ENCODE measurements around the gene ZMIZ2.

The ZMIZ2 gene

DNA sequence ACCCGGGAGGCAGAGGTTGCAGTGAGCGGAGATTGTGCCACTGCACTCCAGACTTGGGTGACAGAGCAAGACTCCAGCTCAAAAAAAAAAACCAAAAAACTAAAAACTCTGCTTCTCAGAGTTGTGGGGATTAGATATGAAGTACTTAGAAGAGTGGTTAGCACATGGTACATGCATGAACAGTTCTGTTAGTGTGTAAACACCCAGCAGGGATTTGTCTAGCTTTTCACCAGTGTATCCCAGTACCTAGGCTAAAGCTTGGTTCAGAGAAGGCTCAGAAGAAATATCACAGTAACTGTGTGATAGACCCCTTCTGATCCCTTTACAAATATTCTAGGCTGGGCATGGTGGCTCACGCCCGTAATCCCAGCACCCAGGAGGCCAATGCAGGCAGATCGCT, 57.3 kb downstream of the ZMIZ2 start:
- no peak for DNase-seq

DNA sequence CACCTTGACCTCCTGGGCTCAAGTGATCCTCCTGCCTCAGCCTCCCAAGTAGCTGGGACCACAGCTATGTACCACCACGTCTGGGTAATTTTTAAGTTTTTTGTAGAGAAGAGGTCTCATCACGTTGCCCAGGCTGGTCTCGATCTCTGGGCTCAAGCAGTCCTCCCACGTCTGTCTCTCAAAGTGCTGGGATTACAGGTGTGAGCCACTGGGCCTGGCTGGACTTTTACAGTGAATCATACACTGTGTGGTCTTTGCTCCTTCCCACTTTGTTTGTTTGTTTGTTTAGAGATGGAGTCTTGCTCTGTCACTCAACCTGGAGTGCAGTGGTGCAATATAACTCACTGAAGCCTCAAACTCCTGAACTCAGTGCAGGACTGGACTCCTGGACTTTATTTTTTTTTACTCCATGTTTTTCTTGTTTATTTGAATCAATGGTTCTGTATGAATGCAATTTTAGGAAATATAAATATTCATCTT, 60.3 kb downstream of the ZMIZ2 start:
- no peak for DNase-seq

DNA sequence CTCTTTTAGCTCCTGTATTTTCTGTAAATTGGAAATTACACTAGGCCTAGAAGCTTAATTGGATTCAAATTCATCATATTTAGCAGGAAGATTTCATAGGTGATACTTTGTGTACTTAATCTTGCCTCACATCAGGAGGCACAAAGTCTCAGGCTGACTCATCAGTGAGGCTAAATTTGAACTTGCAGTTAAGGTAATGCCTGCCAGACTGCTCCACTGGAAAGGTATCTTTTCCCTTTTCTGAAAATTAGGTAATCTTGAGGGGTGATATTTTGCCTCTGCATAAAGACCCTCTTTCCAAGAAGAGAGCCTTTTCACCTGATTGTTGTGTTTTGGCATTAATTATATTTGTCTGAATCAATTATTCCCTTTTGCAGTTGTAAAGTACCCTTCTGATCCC, 62.4 kb downstream of the ZMIZ2 start:
- no peak for DNase-seq

GRCh38 chr7:44811571-44811970, 62.9 kb downstream of the ZMIZ2 start:
- DNase-seq, result no peak

DNA sequence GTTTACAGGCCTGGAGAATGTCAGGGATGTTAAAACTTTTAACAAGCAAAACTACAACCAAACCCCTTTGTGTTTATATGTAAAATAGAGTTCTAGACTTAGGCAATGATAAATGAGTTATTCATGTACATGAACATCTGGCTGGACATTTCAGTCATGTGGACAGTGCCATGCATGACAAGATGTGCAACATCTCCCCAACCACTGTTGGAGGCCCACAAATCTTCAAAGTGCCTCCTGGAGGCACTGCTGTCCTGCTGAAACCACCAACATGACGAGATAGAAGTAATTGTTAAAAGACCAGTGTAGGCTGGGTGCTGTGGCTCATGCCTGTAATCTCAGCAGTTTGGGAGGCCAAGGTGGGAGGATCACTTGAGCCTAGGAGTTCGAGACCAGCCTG, 66.3 kb downstream of the ZMIZ2 start:
- no peak for DNase-seq

DNA sequence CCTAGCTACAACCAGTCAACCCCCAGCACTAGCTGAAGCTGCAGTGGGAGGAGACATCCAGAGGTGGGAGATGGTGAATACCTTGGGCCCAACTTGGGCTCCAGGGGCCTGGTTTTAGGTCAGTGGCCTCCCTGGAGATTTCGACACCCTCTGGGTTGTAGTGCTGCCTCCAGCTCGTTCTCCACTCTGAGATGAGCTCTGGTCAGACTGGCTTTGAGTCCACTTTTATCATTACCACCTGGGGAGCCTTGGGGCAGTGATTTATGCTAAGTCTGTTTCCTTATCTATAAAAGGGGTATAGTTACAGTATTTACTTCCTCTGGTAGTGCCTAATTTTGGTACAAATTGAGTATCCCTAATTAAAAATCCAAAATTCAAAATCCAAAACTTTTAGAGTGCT, 70.6 kb downstream of the ZMIZ2 start:
- DNase-seq, result no peak
